Measurements from ENCODE around the gene TNRC18. TPM values are rescaled to one million over a fixed set of nuclear protein-coding genes. Genes with fewer than 3 reads are reported as not detected.
"Not testable (repeated sequence)": the region's sequence is repeated elsewhere in the genome, so short reads cannot be mapped to it uniquely, and the experiment has no call there.

The TNRC18 gene
- total RNA-seq, 1 donor from 2014 or later: 104 TPM

DNA sequence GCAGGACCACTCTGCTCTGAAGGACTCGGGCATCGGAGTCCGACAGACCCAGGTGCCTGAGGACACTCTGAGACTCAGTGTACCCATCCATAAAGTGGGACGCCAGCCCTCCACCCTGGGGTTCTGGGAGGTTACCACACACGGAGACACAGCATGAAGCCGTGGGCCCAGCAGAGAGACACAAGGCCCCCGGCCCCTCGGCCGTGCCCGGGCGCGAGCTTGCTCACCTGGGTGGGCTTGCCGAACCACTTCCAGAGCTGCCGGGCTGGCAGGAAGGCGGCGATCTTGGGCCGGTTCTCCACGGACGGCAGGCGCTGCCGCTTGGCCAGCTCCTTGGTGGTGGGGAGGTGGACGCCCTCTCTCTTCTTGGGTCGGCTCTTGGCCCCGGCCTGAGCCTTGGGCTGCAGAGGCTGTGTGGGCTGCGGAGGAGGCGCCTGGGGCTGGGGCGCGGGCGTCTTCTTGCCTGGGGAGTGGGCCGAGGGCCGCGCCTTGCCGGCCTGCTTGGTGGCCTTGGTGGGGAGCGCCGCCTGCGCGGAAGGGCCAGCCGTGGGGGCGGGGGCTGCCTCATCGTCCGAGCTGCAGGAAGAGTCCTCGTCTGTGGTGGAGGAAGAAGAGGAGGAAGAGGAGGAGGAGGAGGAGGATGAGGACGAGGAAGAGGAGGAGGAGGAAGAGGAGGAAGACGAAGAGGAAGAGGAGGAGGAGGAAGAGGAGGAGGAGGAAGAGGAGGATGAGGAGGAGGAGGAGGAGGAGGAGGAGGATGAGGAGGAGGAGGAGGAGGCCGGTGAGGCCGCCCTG, 111.2 kb downstream of the TNRC18 start:
- DNase-seq; H3K27ac ChIP-seq; ATAC-seq; H3K4me3 ChIP-seq; H3K4me1 ChIP-seq; H3K9me3 ChIP-seq; H3K27me3 ChIP-seq (ENCODE audit: low read depth); intact Hi-C loops (cut with DNase I): not testable (repeated sequence)
- H3K36me3 ChIP-seq: peaks cover 87% of the 10 kb centered on the region

DNA sequence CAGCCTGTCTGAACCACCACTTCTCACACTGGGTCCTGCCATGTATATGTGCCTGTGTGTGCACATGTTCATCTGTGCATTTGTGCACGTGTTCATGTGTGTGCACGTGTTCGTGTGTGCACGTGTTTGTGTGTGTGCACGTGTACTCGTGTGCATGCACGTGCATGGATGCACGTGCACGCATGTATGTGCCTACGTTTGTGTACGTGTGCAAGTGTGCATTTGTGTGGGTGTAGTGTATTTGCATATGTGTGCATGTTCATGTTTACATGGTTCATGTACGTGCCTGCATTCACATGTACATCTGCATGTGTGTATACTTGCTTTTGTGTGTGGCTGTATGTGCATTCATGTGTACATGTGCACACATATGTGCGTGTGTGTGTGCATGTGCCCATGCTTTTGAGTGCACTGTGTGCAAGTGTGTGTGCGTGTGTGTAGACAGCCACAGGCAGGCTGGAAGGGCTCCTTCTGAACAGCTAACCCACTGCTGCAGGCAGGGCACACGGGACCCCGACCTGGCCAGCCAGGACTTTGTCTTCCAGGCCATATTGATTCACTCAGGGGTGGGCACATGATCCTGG, 112.7 kb downstream of the TNRC18 start:
- H3K4me3 ChIP-seq: no peak overlapping the region
- no peaks in the 10 kb centered on the region for H3K4me1 ChIP-seq
- intact Hi-C loops (cut with DNase I): no loop called here
- H3K9me3 ChIP-seq: no peaks in the 10 kb centered on the region
- no peak overlapping the region for H3K27ac ChIP-seq
- no peak for ATAC-seq
- TF ChIP-seq, protein P1, sequence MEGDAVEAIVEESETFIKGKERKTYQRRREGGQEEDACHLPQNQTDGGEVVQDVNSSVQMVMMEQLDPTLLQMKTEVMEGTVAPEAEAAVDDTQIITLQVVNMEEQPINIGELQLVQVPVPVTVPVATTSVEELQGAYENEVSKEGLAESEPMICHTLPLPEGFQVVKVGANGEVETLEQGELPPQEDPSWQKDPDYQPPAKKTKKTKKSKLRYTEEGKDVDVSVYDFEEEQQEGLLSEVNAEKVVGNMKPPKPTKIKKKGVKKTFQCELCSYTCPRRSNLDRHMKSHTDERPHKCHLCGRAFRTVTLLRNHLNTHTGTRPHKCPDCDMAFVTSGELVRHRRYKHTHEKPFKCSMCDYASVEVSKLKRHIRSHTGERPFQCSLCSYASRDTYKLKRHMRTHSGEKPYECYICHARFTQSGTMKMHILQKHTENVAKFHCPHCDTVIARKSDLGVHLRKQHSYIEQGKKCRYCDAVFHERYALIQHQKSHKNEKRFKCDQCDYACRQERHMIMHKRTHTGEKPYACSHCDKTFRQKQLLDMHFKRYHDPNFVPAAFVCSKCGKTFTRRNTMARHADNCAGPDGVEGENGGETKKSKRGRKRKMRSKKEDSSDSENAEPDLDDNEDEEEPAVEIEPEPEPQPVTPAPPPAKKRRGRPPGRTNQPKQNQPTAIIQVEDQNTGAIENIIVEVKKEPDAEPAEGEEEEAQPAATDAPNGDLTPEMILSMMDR (IDR thresholded peaks at IDR 0.05): no peak
- DNase-seq: no peak
- H3K27me3 ChIP-seq (ENCODE audit: low read depth): no peaks in the 10 kb centered on the region
- peaks cover 87% of the 10 kb centered on the region for H3K36me3 ChIP-seq

DNA sequence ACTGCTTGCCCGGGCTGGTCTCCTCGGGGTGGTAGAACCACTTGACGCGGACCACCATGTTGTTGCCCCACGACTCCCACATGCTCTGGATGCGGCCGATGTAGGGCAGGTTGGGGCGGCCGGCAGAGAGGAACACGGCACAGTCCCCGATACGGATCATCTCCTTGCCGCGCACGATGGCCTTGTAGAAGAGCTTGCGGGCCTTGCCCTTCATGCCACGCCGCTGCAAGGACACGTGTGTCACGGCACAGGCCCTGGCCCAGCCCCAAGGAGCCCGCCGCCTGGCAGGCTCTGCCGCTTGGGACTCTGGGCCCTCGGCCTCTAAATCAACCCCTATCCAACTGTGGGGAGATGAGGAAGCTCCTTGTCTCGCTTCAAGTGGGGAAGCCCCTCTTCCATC, 114.5 kb downstream of the TNRC18 start:
- ATAC-seq (no peak), DNase-seq (no peak)
- TF ChIP-seq, protein P1 (IDR thresholded peaks at IDR 0.05): no peak
- H3K27ac ChIP-seq: no peak overlapping the region
- intact Hi-C loops (cut with DNase I): no loop called here
- no peak overlapping the region for H3K4me3 ChIP-seq
- H3K4me1 ChIP-seq: no peaks in the 10 kb centered on the region
- H3K9me3 ChIP-seq: no peaks in the 10 kb centered on the region
- H3K27me3 ChIP-seq (ENCODE audit: low read depth): no peaks in the 10 kb centered on the region
- H3K36me3 ChIP-seq: peaks cover 70% of the 10 kb centered on the region

DNA sequence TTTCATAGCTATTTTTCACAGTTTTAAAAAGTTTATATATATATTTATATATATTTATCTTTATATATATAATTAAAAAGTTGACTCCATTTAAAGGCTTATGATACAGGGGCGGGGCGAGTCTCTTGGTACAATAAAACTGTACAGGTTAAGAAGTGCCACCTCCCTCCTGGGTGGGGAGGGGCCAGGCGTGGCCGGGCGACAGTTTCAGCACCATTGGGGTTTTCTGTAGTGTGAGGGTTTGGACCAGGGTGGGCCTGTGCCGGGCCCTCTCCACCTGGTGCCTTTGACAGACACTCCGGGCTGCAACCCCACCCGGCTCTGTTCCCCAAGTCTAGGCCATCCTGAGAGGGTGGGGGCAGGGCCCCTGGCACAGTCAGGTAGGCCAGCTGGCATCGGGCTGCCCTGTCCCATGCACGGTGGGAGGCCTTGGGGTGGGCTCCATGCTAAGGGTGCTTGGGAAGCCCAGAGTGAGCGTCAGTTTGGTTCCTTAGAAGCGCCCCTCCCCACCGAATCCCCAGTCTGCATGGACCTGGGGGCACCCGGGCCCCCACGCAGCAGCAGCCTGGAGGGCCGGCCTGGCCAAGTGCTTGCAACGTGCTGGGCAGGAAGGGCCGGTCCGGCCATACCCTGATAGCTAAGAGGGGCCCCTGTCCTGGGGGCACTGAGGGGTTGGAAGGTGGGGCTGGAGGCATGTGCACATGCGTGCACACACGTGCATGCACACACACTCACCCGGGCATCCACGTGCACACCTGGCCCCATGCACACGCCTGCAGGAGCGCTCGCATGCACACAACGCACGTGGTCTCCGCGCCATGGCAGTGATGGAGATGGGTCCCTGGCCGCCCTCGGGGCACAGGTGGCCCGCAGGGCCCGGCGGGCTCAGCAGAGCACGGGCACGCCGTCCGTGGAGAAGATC, 116.2 kb downstream of the TNRC18 start:
- H3K9me3 ChIP-seq; H3K27me3 ChIP-seq (ENCODE audit: low read depth); H3K4me1 ChIP-seq; H3K27ac ChIP-seq; intact Hi-C loops (cut with DNase I); H3K4me3 ChIP-seq; DNase-seq: not testable (repeated sequence)
- peaks cover 59% of the 10 kb centered on the region for H3K36me3 ChIP-seq
- ATAC-seq: peak in 1 of 2 donors; percentile 2

DNA sequence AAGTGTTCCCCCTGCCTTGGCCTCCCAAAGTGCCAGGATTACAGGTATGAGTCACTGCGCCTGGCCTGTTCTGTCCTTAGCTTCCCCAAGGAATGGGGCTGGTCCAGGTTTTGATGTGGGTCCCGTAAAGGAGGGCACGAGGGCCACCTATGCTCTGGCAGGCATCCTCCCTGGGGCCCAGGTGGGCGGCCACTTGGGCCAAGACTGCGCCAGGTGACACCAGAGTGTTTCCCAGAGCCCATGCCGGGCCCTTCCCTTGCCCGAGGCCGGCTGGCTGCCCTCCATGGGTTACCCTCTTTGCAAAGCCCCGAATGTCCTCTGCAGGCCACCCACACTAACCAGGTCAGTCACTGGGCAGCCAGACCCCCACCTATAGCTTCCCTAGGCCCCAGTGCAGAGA, 118.6 kb downstream of the TNRC18 start:
- H3K9me3 ChIP-seq; H3K4me3 ChIP-seq; DNase-seq; H3K27ac ChIP-seq; intact Hi-C loops (cut with DNase I); H3K4me1 ChIP-seq; H3K27me3 ChIP-seq (ENCODE audit: low read depth): not testable (repeated sequence)
- peaks cover 35% of the 10 kb centered on the region for H3K36me3 ChIP-seq
- peak in 1 of 2 donors; percentile 5 for ATAC-seq

DNA sequence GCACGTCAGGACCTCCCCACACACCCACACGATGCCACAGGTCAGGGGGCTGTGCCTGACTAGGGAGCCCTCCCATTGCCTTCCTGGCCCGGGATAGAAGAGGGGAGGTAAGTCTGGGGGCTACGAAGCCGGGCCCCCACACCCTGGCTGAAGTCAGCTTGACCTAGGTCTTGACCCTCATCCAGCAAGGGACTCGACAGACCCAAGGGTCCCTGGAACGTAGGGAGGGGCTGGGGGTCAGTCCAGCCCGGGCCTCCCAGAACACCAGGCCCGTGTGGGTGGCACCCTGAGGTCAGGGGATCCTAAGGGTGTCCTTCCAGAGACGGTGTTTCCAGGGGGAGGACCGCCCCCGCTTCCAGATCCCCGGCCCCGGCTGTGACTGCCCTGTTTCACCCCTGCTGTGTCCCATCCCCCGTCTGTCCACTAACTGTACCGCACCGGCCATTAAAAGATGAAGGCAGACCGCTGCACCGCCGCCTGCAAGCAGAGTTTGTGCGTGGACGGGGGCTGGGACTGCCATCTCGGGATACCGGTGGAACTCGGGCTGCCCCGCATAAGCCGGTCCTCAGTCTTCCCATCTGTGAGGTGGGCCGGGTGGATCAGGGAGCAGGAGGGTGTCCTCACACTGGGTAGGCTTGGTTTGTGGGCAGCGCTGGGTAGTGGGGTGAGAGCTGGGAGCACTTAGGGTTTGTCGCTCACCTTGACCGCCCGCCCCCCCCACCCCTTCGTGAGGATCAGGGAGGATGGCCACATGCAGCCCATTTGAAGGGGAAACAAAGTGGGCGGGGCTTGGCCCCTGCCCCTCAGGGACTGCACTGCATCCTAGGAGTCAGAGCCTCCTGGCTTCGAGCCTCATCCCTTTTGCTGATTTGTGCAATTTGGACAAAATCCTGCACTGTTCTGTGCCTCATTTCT, 119.8 kb downstream of the TNRC18 start:
- H3K4me1 ChIP-seq: no peaks in the 10 kb centered on the region
- no peaks in the 10 kb centered on the region for H3K9me3 ChIP-seq
- DNase-seq: no peak
- H3K36me3 ChIP-seq: peaks cover 24% of the 10 kb centered on the region
- H3K4me3 ChIP-seq: no peak overlapping the region
- H3K27me3 ChIP-seq (ENCODE audit: low read depth): no peaks in the 10 kb centered on the region
- peak in 1 of 2 donors; percentile 10 for ATAC-seq
- H3K27ac ChIP-seq: no peak overlapping the region
- TF ChIP-seq, protein P1 (IDR thresholded peaks at IDR 0.05): no peak
- intact Hi-C loops (cut with DNase I): no loop called here
